ENCODE data around the gene NAGA.
"Not testable (repeated sequence)": the region's sequence is repeated elsewhere in the genome, so short reads cannot be mapped to it uniquely, and the experiment has no call there.

The NAGA gene

DNA sequence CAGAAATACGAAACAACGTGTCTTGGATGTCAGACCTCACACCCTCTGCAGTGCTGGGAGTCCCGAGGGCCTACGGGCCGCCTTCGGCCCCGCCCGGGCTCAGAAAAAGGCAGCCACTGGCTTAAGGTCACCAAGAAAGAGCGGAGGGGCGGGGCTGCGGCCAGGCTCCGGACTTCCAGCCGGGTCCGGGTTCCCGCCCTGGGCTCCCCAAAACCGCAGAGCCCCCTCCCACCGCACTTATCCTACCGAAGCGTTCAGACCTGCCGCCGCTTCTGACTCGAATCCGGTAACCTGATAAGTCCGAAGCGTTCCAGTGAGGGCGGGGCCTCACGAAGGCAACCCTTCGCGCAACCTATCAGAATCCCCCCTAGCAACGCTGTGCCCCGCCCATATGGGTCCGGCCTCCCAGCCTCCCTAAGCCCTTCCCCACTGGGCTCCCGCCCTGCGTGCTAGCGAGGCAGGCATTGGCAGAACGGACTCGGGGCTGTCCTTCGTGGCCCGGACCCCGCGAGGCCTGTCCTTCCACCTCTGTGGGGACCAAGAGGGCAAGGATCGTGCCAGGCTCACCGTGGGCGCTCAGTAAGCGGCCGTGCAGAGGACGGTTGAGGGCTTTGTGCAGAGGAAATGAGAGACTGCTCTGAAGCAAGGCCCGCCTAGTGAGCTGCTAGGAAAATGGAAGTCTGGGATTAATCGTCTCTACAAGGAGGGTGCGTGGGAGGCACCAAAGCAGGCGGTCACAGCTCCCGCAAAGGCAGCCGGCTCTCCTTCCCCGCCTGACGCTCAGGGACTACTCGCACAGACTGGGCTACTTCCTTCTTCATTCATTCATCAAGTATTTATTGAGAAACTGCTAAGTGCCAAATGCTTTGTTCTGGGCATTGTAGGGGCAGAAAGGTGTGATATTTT, at the start of gene NAGA:
TSS of gene NAGA (minus strand) at position 296 of the 906 bp plus-strand sequence. CDS start 515 bp downstream, outside the sequence.
- peak; percentile 90 to 94 for DNase-seq

DNA sequence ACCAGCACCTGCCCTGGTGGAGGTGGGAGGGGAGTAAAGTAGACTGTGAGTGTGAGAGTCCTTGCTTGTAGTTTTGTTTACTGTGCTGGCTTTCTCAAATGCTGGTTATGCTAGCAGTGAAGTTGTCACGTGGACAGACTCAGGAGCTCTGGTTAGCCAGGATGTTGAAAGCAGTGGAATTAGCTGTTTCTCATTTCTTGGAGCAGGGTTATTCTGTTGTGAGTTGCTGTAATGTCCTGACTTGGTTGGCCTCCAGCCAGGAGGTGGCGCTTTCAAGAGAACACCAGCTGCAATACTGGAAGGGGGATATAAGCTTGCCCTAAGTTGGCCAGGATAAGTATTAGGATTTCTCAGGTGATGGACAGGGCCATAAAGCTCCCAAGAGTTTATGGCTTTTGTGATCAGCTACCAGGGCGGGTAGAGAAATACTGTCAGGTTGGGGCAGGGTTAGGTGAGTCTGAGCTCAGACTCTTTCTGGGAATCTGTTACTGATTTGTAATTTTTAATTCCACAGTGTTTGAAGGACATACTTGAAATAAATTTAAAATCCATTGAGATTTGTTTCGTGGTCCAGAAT, 46.3 kb upstream of the NAGA start:
- no peak for DNase-seq

DNA sequence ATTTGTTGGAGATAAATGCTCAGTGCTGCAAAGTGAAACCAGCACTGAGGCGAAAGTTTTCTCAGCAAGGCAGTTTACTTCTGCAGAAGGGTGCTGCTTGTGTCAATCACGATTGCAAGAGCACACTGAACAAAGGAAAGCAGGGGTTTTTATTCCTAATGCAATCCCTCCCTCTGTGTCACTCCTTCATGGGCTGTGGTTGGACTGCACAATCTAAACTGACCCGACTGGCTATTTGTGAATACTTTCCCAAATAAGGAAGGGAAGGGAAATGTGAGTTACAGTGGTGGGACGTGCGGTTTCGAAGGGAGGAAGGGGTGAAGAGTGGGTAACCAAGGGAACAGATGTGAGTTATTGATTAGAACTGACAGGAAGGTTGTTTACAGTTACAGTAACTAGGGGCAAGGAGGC, 44.8 kb upstream of the NAGA start:
- not testable (repeated sequence) for DNase-seq

DNA sequence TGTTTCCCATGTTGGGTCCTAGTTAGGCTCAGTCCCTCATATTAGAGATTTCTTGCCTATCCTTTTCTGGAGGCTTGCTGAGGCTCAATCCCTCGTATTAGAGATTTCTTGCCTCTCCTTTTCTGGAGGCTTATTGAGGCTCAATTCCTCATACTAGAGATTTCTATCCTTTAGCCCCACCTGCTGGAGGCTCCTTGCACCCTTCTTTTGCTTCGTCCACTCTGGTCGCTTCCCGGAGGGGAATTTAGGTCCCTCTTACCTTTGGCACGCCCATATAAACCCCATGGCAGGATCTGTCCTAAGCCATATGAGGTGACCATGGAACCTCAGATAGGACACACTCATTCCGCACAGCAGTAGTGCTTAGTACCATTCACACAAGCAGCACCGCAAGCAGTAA, 44.1 kb upstream of the NAGA start:
- DNase-seq: no peak

DNA sequence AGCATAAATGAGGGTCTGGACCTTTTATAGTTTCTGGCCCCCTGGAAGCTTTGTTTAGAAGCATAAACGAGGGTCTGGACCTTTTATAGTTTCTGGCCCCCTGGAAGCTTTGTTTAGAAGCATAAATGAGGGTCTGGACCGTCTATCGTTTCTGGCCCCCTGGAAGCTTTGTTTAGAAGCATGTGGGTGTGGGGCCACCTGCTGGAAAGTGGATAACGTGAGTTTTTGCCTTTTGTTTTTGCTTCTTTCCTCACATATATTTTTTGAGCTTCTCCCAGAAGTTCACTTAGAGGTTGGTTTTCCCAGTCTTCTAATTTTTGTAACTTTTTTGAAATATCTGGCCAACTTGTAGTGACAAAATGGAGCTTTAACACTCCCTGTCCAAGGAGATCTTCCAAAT, 42.2 kb upstream of the NAGA start:
- not testable (repeated sequence) for DNase-seq

DNA sequence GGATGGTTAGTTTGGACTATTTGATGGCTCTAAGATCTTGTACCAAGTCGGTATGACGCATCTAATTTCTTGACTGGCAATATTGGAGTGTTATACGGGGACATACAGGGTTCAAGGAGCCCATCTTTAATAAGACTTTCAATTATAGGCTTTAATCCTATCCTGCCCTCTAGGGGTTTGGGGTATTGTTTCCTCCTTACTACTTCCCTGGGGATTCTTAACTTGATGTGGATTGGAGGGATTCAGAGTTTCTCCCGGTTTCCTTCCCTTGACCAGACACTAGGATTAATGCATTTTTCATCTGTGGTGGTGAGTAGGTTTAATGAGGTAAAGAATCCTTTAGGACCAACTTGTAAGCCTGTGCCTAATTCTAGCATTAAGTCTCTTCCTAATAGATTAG, 41.2 kb upstream of the NAGA start:
- DNase-seq: no peak

DNA sequence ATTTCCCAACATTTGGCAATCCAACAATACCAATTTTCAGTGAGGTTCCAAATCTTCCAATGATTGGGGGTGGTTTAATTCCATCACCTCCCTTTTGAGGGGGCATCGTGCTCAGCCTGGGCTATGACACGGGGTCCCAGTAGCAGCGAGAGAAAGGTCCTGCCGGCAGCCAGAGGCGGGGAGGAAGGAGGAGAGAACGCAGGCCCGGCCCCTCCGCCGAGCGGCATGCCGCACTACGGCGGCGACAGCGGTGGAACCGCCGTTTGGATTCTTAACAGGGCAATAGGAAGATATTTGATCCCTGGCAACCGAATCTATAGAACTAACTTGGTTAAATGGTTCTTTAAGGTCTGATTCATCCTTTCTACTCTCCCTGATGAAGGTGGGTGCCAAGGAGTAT, 38.2 kb upstream of the NAGA start:
- no peak for DNase-seq

DNA sequence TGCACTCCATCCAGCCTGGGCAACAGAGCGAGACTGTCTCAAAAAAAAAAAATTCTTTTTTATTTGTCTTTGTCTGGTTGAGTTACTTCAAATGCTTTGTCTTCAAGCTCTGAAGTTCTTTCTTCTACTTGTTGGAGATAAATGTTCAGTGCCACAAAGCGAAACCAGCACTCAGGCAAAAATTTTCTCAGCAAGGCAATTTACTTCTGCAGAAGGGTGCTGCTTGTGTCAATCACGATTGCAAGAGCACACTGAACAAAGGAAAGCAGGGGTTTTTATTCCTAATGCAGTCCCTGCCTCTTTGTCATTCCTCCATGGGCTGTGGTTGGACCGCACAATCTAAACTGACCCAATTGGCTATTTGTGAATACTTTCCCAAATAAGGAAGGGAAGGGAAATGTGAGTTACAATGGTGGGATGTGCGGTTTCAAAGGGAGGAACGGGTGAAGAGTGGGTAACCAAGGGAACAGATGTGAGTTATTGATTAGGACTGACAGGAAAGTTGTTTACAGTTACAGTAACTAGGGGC, 33.8 kb upstream of the NAGA start:
- not testable (repeated sequence) for DNase-seq

DNA sequence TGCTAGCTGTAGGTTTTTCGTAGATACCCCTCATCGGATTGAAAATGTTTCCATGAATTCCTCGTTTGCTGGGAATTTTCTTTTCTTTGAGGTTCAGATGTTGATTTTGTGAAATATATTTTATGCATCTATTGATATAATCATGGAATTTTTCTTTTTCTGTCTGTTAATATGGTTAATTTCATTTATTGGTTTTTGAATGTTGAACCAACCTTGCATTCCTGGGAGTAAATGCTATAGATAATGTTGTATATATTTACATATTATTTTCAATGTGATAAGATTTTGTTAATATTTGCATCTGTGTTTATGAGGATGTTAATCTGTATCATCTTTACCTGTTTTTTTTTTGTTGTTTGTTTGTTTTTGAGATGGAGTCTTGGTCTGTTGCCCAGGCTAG, 30.6 kb upstream of the NAGA start:
- no peak for DNase-seq

DNA sequence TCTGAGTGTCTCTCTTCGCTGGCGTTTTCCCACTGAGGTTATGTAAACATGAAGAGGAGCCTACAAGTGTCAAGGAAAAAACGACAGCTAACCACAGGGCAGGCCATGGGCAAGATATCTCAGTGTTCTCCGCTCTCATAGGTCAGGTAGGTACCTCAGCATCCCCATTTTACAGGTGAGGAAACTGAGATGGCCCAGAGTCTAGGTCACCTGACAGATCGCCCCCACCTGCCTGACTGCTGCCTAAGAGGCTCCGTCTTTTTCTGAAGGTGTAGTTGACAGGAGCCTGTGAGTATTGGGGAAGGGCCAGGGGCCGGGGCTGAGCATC, 20.8 kb upstream of the NAGA start:
- peak in 1 of 2 donors; percentile 27 for DNase-seq

DNA sequence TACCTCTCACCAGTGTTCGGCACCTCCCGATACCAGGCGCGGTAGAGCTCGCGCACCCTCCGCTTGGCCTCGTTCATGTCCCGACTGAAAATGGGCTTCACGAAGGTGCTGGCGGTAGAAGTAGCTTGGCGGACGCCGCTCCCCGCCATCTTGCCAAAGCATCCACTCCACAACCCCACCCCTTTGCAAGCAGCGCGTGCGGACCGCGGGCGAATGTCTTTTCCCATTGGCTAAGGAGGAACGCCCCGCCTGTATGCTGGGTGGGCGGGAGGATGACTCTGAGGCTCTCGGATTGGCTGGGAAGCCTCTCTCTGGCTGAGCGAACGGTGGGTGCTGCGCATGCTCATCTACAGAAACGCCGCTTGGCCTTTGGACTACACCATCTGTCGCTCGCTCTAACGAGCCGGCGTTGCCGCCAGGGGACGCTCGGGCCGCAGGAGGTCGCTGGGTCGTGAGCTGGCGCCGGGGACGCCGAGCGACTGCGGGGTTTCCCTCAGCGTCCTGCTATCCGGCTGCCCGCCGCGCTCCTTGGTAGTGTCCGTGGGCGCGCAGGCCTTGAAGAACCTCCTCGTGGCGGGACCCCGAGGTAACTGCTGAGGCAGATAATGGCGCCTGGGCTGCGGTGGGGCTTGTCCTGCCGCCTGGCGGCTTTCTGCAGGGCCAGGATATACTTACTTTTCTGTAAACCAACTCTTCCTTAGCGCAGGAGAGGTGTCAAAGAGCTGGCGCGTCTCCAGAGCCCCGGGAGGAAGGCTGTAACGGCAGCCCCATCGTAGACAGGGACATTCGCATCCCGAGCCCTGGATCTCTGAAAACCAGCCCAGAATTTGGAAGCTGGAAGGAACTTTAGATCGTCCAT, 20.2 kb upstream of the NAGA start, which contains the start of gene NDUFA6:
TSS of gene NDUFA6 (minus strand) at position 177 of the 859 bp plus-strand sequence. CDS start at position 149, 28 bp downstream.
- DNase-seq: peak; percentile 99 to 100

DNA sequence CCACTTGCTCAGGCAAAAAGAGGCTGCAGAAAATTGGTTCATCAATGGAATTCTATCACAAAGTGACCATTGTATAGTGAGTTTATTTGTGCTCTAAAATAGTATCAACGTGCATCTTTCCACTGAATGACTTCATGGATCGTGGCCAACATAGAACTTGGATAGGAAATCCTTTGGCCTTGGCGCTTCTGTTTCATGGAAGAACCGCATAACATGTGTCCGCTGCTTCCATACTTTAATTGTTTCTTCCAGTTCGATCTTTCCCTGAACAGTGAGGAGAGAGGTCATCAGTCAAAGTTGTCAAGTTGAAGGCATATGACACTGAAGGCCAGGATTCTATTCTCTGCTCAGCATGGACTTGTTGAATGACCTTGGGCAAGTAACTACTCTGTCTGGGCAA, 15.4 kb upstream of the NAGA start:
- DNase-seq: no peak

DNA sequence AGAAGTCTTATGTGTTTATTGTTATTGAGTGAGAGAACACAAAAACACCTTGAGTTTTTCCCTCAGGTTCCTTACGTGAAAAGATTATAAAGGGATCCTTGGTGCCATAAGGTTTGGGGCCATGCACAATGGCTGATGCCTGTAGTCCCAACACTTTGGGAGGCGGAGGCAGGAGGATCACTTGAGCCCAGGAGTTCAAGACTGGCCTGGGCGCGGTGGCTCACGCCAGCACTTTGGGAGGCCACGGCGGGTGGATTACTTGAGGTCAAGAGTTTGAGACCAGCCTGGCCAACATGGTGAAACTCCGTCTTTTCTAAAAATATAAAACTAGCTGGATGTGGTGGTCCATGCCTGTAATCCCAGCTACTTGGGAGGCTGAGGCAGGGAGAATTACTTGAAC, 14.3 kb upstream of the NAGA start:
- no peak for DNase-seq

DNA sequence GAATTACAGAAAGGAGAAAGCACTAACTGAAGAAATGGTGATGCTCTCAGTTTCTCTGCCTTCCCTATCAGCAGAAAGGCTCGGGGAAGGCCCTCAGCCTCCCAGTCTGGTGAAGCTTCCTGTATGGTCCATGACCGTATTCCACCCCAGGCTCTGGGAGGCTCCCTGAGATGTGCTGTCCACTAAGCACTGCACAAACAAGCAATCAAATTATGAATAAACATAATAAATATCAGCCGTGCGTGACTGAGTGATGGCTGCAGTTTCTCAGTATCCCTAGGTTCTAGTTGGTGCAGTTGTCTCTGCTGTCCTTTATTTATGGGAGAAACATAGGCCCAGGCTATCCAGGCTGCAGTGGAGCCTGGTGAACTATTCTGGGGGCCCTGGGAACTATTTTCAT, 12.5 kb upstream of the NAGA start:
- DNase-seq: no peak

DNA sequence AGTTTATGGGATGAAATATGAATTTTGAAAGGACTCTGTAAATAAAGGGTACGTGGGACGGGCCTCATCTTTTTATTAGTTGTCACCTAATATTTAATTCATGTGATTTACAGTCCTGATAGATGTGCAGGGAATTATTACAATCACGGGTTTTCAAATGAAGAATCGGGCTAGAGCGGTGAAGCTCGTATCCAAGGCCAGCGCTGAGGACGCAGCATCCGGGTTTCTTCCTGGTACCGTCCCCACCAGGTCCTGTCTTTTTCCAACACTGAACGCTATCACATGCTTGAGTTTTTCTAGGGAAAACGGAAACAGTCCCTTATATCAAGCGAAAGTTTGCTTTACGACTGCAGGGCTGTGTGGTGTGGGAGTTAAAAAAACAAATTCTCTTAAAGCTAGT, 9.7 kb upstream of the NAGA start:
- DNase-seq: peak; percentile 7 to 29

DNA sequence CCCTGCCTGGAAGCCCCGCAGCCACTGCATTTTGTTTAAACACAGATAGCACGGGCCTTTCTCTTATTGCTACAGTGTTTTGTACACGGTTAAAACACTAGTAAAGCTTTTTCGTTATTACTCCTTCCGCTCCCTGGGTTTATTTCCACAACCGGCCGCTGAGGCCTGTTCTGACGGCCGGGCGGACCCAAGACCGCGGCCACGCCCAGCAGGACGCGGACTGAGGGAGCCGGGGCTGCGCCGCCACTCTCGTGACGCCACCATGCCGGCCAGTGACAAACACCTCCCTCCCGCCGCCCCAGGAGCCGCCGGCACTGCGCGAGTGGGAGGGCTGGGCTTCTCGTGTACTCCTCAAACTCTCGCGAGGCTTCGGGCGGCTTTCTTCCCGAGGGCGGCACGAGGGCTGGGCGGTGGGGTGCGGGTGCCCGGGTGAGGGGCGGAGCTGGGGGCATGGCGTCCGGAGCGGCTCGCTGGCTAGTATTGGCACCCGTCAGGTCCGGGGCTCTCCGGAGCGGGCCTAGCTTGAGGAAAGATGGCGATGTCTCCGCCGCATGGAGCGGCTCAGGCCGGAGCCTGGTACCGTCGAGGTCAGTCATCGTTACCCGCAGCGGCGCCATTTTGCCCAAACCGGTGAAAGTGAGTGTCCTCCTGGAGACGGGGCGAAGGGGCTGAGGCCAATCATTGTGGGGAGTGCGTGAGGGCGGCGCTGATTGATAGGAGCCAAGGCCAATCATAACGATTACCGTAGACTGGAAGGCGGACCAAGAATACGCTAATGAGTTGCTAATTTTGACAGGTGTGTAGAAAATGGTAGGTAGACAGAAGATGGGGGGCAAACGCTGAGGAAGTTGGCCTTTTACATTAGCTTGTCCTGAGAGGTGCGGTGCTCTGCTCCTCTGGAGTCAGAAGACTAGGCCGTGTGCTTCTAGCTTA, 9.0 kb upstream of the NAGA start, which contains the start of gene SMDT1:
TSS of gene SMDT1 (plus strand) at position 382 of the 933 bp plus-strand sequence. CDS start at position 451, 69 bp downstream.
- DNase-seq: peak; percentile 98

DNA sequence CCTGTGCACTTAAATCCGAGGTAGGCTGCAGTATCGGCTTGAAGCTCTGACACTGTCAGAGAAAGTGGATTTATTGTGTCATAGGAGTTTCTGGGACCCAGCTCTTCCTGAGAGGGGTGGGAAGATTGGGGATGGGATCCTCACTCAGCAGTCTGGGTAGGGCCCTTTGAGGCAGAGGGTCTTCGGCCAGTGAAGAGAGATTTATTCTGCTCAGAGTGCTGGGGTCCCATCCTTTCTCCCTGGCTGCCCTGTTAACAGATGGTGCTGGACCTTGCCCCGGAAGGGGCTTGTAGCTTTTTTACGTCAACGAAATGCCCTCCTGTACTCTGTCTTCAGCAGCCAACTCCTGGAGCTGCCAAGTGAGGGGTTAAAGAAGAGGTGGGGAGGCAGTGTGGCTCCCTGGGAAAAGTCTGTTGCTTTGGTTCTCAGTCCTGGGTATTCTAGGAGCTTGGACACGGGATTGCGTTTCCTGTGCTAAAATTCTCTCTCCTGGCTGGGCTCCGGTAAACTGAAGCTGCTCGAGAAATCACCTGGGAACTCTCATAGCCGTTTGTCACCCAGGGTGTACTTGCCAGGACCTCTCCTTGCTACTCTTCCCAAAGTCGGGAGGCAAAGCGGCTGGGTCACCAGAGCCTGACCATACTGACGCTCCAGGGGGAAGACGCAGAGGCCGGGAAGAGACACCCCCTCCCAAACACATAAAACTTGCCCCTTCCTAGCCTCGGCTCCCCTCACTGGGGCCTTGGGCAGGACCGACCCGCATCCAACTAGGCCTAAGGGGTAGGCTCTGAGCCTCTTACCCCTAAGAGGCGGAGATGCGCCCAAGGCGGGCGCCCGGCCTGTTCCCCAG, 8.1 kb upstream of the NAGA start:
- DNase-seq: no peak

DNA sequence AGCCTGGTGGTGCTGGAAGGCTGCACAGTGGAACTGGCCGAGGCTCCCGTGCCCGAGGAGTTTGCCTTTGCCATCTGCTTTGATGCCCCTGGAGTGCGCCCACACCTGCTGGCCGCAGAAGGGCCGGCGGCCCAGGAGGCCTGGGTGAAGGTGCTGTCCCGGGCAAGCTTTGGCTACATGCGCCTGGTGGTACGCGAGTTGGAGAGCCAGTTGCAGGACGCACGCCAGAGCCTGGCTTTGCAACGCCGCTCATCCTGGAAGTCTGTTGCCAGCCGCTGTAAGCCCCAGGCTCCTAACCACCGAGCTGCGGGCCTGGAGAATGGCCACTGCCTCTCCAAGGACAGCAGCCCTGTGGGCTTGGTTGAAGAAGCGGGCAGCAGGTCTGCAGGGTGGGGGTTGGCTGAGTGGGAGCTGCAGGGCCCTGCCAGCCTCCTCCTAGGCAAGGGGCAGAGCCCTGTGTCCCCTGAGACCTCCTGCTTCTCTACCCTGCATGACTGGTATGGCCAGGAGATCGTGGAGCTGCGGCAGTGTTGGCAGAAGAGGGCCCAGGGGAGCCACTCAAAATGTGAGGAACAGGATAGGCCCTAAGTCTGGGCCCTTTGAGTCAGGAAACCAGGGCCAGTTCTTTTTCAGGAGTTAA, 7.0 kb upstream of the NAGA start:
- no peak for DNase-seq

DNA sequence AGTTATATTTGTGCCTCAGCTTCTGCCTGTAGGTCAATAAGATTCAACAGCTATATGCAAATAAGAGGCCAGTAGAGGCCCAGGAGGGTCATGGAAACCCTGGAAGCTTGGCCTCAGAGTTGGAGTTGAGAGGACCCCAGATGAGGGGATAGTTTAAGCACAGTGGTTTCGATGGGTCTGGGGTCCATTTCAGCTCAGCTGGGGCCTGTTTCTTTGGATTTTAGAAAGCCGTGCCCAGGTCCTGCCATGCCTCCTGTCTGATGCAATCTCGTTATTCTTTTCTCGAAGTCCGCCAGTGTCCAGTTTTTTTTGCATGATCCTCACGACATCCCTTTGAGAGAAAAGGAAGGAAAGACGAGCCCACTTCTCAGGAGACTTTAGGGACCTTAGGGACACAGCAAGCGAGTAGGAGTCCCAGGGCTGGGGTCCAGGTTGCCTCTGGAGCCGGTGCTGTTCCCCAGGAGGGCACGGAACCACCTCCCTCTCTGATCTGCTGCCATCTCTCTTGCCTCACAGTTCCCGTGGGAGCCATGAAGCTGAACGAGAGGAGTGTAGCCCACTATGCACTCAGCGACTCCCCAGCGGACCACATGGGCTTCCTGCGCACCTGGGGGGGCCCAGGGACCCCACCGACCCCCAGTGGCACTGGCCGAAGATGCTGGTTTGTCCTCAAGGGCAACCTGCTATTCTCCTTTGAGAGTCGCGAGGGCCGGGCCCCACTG, 6.3 kb upstream of the NAGA start:
- DNase-seq: no peak
